ENCODE measurements around the gene TARDBP. TPM values are rescaled to one million over a fixed set of nuclear protein-coding genes. Genes with fewer than 3 reads are reported as not detected.

TARDBP gene
- total RNA-seq, 1 donor: 108 TPM

Other genes starting within 250 kb of the TARDBP start
- gene CASZ1, start 216.0 kb upstream of the TARDBP start, total RNA-seq: under 0.01 TPM in 2 replicates
- gene MASP2, start 34.6 kb downstream of the TARDBP start, total RNA-seq: not detected in 2 replicates
- gene SRM, start 47.4 kb downstream of the TARDBP start, total RNA-seq: 24.6 and 25.4 TPM in 2 replicates
- 48.0 and 60.5 TPM in 2 replicates for gene EXOSC10, start 87.2 kb downstream of the TARDBP start, total RNA-seq
- not detected in 2 replicates for gene ANGPTL7, start 176.7 kb downstream of the TARDBP start, total RNA-seq
- 41.6 and 47.5 TPM in 2 replicates for gene MTOR, start 249.9 kb downstream of the TARDBP start, total RNA-seq